HepG2 (cell line): ENCODE data around the gene NFKB1. TPM values are rescaled to one million over a fixed set of nuclear protein-coding genes. Genes with fewer than 3 reads are reported as not detected.
"Not testable (repeated sequence)": the region's sequence is repeated elsewhere in the genome, so short reads cannot be mapped to it uniquely, and the experiment has no call there.

Experiments used
- ATAC-seq: fragments of 200-7000 bp; cut with Tn5 transposase; 3 replicates; pipeline ENCODE4 v1.9.1; 2020; ENCODE audit warnings: mild to moderate bottlenecking, moderate library complexity
- BruUV-seq: library from RNA; stranded (reverse); fragments of 400-500 nt; replicated peaks from 2 replicates; lab custom pipeline; 2021; lab: Mats Ljungman, UMichigan
- CTCF ChIA-PET: fragments of 300-600 bp; formaldehyde crosslinking; extraction: SDS; loops from one replicate; lab custom pipeline; 2021; ENCODE audit warnings: low total read pairs, inconsistent platforms, low intra/inter-chr PET ratio; lab: Yijun Ruan, JAX
- POLR2A ChIA-PET: fragments of 350-600 bp; sonication (Branson Sonifier 250); formaldehyde crosslinking; loops from one replicate; lab custom pipeline; 2020; ENCODE audit warnings: antibody characterized with exemption, inconsistent platforms; lab: Yijun Ruan, JAX
- DNase-seq: peaks from one replicate; pipeline ENCODE4 v3.0.0-alpha.2; 2015; ENCODE audit warnings: low spot score
- FAIRE-seq: peaks from 3 replicates; lab custom pipeline; 2011; peaks lifted over from hg19 to GRCh38; lab: Jason Lieb, UNC
- H2AFZ ChIP-seq: one replicate; pipeline ENCODE4 v1.6.1; 2011; ENCODE audit warnings: low read length, inconsistent platforms
- H3K27ac ChIP-seq: fragments of 300-600 bp; 3 replicates; pipeline ENCODE4 v1.8.0; 2011; ENCODE audit warnings: mixed run types, mild to moderate bottlenecking, mixed read lengths, low read length, inconsistent platforms; ENCODE audit not compliant: insufficient read depth; ENCODE audit errors: extremely low read length
- H3K27me3 ChIP-seq, 2 experiments: fragments of 200-600 bp in 1 of 2; 2 replicates in 1 of 2; 3 replicates in 1 of 2; pipeline versions ENCODE4 v1.6.0 to v1.8.0; 2011; ENCODE audit warnings: low read length in 2 of 2, mild to moderate bottlenecking in 2 of 2, moderate library complexity in 2 of 2, inconsistent platforms in 1 of 2; ENCODE audit not compliant: insufficient read depth in 2 of 2, control insufficient read depth in 1 of 2
- H3K36me3 ChIP-seq, 2 experiments: fragments of 200-600 bp in 1 of 2; replicated peaks in 1 of 2; 2 replicates in 1 of 2; 3 replicates in 1 of 2; pipeline versions ENCODE4 v1.5.1 to v1.8.0; 2011; ENCODE audit warnings: low read length in 2 of 2, inconsistent platforms in 1 of 2; ENCODE audit not compliant: insufficient read depth in 2 of 2, control insufficient read depth in 1 of 2
- H3K4me1 ChIP-seq: 2 replicates; pipeline ENCODE4 v1.5.1; 2012; ENCODE audit warnings: low read length, inconsistent platforms; ENCODE audit not compliant: insufficient read depth
- H3K4me2 ChIP-seq: 2 replicates; pipeline ENCODE4 v1.6.0; 2011; ENCODE audit warnings: low read depth, low read length, inconsistent platforms
- H3K4me3 ChIP-seq, 3 experiments: fragments of 200-600 bp in 1 of 3; sonication (generic), shearing (Covaris generic) in 1 of 3; replicated peaks in 1 of 3; 2 replicates each; pipeline ENCODE4 v1.5.1; 2011 to 2016; ENCODE audit warnings: low read length in 3 of 3, inconsistent platforms in 2 of 3, low read depth in 2 of 3, mild to moderate bottlenecking in 2 of 3, control low read depth in 1 of 3, mixed read lengths in 1 of 3; ENCODE audit not compliant: insufficient read depth in 1 of 3
- H3K79me2 ChIP-seq: one replicate; pipeline ENCODE4 v1.6.1; 2011; ENCODE audit warnings: low read length, inconsistent platforms; ENCODE audit not compliant: insufficient read depth
- H3K9ac ChIP-seq: 2 replicates; pipeline ENCODE4 v1.6.0; 2011; ENCODE audit warnings: mild to moderate bottlenecking, low read depth, low read length, inconsistent platforms; ENCODE audit not compliant: insufficient read depth
- H3K9me3 ChIP-seq: 2 replicates; pipeline ENCODE4 v1.5.1; 2012; ENCODE audit warnings: mild to moderate bottlenecking, low read length
- H4K20me1 ChIP-seq: 2 replicates; pipeline ENCODE4 v1.6.0; 2011; ENCODE audit warnings: inconsistent platforms, mild to moderate bottlenecking, low read length, moderate library complexity; ENCODE audit not compliant: insufficient read depth
- NFYB ChIP-seq: sonication (generic); formaldehyde crosslinking; IDR thresholded peaks from 2 replicates; pipeline ENCODE4 v1.4.0; 2020; ENCODE audit warnings: missing genetic modification reagents
- NFYC ChIP-seq: IDR thresholded peaks from 2 replicates; pipeline ENCODE4 v1.6.1; 2016; ENCODE audit warnings: missing genetic modification reagents, missing compliant biosample characterization
- NONO ChIP-seq, 2 experiments: fragments of 450-650 bp in 1 of 2; sonication (generic) in 1 of 2; formaldehyde crosslinking in 1 of 2; IDR thresholded peaks in 1 of 2; conservative IDR thresholded peaks in 1 of 2; 2 replicates each; pipeline versions ENCODE4 v1.6.1 to v1.8.0; 2017 to 2022; ENCODE audit warnings: mild to moderate bottlenecking in 1 of 2, missing genetic modification reagents in 1 of 2, moderate library complexity in 1 of 2
- POGZ ChIP-seq: sonication (generic); formaldehyde crosslinking; IDR thresholded peaks from 2 replicates; pipeline ENCODE4 v1.4.0; 2020; ENCODE audit warnings: mild to moderate bottlenecking, missing genetic modification reagents
- ZMYM4 ChIP-seq: sonication (generic); formaldehyde crosslinking; IDR thresholded peaks from 2 replicates; pipeline ENCODE4 v1.8.1; 2023; ENCODE audit warnings: mild to moderate bottlenecking, missing genetic modification reagents
- WGBS: methylation state at CpG from one replicate; pipeline ENCODE4 v1.1.6; 2017; ENCODE audit warnings: low lambda C conversion rate; 5-methylcytosine and 5-hydroxymethylcytosine counted together
- in situ Hi-C: cut with HindIII; loops from 2 replicates; pipeline ENCODE4 v1.10.0; 2017; ENCODE audit warnings: low pct_unique_long_range_greater_than_20kb; ENCODE audit not compliant: extremely low pct_ligation_motif_present
- intact Hi-C: fragments of 100-400 bp; cut with micrococcal nuclease; formaldehyde crosslinking; loops from one replicate; pipeline ENCODE4 v1.10.0; 2022; ENCODE audit not compliant: unreplicated experiment
- polyA plus RNA-seq, 8 experiments: library from polyadenylated mRNA; depleted of rRNA in 3 of 8; stranded (reverse) in 7 of 8; unstranded in 1 of 8; fragments of >200 nt; fragmentation: Illumina TruSeq in 4 of 8; extraction: Trizol in 4 of 8; gene quantifications; 2 replicates each; pipeline versions ENCODE4 v1.2.1 to v1.2.3, GENCODE V29; 2011 to 2016; ENCODE audit warnings: low read depth in 4 of 8, missing spikeins in 1 of 8, mixed read lengths in 1 of 8; ENCODE audit not compliant: insufficient read depth in 1 of 8
- total RNA-seq, 5 experiments: library from RNA; depleted of rRNA; stranded (reverse); fragments of >200 nt; fragmentation: Illumina TruSeq; extraction: Trizol; gene quantifications; 2 replicates each; pipeline ENCODE4 v1.2.3, GENCODE V29; 2016; ENCODE audit warnings: low read depth in 1 of 5
- TF ChIP-seq, protein P1 (sequence below): IDR thresholded peaks from 2 replicates; pipeline ENCODE4 v1.4.0; 2020; ENCODE audit warnings: mild to moderate bottlenecking, missing genetic modification reagents

The NFKB1 gene
- total and polyA plus RNA-seq, 2 of the 13 experiments (the other 11 are each of a cell fraction or from before 2014, with no cell fraction given): 15.4 to 31.6 TPM

DNA sequence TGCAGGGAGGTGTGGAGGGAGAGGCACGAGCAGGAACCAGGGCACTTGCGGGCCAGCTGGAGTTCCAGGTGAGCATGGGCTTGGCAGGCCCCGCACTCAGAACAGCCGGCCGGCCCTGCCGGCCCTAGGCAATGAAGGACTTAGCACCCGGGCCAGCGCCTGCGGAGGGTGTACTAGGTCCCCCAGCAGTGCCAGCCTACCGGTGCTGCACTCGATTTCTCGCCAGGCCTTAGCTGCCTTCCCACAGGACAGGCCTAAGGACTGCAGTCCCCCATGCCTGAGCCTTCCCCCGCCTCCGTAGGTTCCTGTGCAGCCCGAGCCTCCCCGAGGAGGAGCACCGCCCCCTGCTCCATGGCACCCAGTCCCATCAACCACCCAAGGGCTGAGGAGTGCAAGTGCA, 18.0 kb upstream of the NFKB1 start (continued):
- TF ChIP-seq, protein P1, sequence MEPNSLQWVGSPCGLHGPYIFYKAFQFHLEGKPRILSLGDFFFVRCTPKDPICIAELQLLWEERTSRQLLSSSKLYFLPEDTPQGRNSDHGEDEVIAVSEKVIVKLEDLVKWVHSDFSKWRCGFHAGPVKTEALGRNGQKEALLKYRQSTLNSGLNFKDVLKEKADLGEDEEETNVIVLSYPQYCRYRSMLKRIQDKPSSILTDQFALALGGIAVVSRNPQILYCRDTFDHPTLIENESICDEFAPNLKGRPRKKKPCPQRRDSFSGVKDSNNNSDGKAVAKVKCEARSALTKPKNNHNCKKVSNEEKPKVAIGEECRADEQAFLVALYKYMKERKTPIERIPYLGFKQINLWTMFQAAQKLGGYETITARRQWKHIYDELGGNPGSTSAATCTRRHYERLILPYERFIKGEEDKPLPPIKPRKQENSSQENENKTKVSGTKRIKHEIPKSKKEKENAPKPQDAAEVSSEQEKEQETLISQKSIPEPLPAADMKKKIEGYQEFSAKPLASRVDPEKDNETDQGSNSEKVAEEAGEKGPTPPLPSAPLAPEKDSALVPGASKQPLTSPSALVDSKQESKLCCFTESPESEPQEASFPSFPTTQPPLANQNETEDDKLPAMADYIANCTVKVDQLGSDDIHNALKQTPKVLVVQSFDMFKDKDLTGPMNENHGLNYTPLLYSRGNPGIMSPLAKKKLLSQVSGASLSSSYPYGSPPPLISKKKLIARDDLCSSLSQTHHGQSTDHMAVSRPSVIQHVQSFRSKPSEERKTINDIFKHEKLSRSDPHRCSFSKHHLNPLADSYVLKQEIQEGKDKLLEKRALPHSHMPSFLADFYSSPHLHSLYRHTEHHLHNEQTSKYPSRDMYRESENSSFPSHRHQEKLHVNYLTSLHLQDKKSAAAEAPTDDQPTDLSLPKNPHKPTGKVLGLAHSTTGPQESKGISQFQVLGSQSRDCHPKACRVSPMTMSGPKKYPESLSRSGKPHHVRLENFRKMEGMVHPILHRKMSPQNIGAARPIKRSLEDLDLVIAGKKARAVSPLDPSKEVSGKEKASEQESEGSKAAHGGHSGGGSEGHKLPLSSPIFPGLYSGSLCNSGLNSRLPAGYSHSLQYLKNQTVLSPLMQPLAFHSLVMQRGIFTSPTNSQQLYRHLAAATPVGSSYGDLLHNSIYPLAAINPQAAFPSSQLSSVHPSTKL: no peak

- 0 out of 2 replicates have a peak overlapping the region, but pooled peaks have one; percentile 9 for H3K4me2 ChIP-seq
- H3K27ac ChIP-seq; H3K9ac ChIP-seq; H3K79me2 ChIP-seq; H3K27me3 ChIP-seq; H3K4me1 ChIP-seq; POLR2A ChIA-PET; H3K36me3 ChIP-seq; ATAC-seq; BruUV-seq; FAIRE-seq; H3K4me3 ChIP-seq; DNase-seq; in situ Hi-C loops; H4K20me1 ChIP-seq; CTCF ChIA-PET; H3K9me3 ChIP-seq; intact Hi-C loops; TF ChIP-seq NONO (IDR thresholded peaks at IDR 0.05): not testable (repeated sequence)
- WGBS: 68% methylated on average over 13 of the region's 19 CpGs
- peak overlapping the region; percentile 27 for H2AFZ ChIP-seq
- TF ChIP-seq NFYB (CRISPR knock-in tag) (peak; percentile 75), NFYC (peak; percentile 70), ZMYM4 (CRISPR knock-in tag) (peak; percentile 39; the same call in 1 of the 2 replicates), POGZ (CRISPR knock-in tag) (0 out of 2 replicates have a peak, but pooled peaks have one; percentile 31), NONO (CRISPR knock-in tag; conservative IDR thresholded peaks at IDR 0.05) (0 out of 2 replicates have a peak, but pooled peaks have one; percentile 23)
These were observed 17.0 kb upstream of the NFKB1 start for GRCh38 chr4:102483990-102484692.
